Measurements from ENCODE around the gene C2orf69. TPM values are rescaled to one million over a fixed set of nuclear protein-coding genes. Genes with fewer than 3 reads are reported as not detected.
A peak's percentile ranks its signal among the peaks of the same experiment; 100 is the strongest.

The C2orf69 gene
- total and polyA plus RNA-seq, 12 donors = 4.4 to 11.4 (median 7.7) TPM

- Histone ChIP-seq H3K27me3 (no peaks in the 10 kb centered on the region), H3K4me1 (peaks cover 5 to 34% (median 29%) of the 10 kb centered on the region in 9 donors), H3K36me3 (peaks cover 0 to 35% (median 8%) of the 10 kb centered on the region in 9 donors), H3K4me3 (no peak overlapping the region), H3K27ac (no peak overlapping the region), H3K9me3 (peaks cover 0 to 6% (median 0%) of the 10 kb centered on the region in 11 donors)
- intact Hi-C loops (cut with DNase I) = no loop called here
- 68 to 70% methylated on average over 2 of the region's 2 CpGs for WGBS, 2 donors
- no peak for DNase-seq
- ATAC-seq = no peak
- no peak for TF ChIP-seq CTCF (IDR thresholded peaks at IDR 0.05)
Observed at GRCh38 chr2:199914372-199914958, 3.4 kb downstream of the C2orf69 start.

DNA sequence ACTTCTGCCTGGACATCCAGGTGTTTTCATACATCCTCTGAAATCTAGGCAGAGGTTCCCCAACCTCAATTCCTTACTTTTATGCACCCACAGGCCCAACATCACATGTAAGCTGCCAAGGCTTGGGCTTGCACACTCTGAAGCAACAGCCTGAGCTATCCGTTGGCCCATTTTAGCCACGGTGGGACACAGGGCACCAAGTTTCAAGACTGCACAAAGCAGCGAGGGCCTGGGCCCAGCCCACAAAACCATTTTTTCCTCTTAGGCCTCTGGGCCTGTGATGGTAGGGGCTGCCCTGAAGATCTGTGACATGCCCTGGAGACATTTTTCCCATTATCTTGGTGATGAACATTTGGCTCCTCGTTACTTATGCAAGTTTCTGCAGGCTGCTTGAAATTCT, 5.9 kb downstream of the C2orf69 start:
- DNase-seq = no peak
- no peak for TF ChIP-seq CTCF (IDR thresholded peaks at IDR 0.05)
- ATAC-seq = no peak
- peaks cover 0 to 6% (median 0%) of the 10 kb centered on the region in 11 donors for H3K9me3 ChIP-seq
- no peaks in the 10 kb centered on the region for H3K27me3 ChIP-seq
- H3K27ac ChIP-seq = no peak overlapping the region
- no peak overlapping the region for H3K4me3 ChIP-seq
- intact Hi-C loops (cut with DNase I) = no loop called here
- peaks cover 5 to 26% (median 22%) of the 10 kb centered on the region in 9 donors for H3K4me1 ChIP-seq
- WGBS, 2 donors = 86 to 89% methylated on average over 4 of the region's 4 CpGs
- peaks cover 0 to 40% (median 8%) of the 10 kb centered on the region in 9 donors for H3K36me3 ChIP-seq

DNA sequence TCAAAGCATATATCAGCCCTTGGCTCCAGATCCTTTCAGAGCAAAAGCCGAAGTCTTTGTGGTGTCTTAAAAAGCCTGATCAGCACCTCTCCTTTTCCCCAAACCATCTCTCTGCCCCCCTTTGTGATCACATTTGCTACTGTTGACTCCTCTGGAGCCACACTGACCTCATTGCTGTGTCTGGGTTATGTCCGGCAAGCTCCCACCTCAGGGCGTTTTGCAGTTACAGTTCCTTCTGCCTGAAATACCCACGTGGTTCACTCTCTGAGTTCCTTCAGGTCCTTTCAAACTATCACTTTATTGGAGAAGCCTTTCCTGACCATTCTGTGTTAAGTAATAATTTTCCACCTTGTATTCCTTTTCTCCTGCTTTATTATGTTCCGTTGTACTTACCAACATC, 11.8 kb downstream of the C2orf69 start:
- H3K27ac ChIP-seq = no peak overlapping the region
- ATAC-seq = peak in 1 of 8 donors; percentile 42
- peaks cover 0 to 14% (median 5%) of the 10 kb centered on the region in 9 donors for H3K4me1 ChIP-seq
- 53 to 58% methylated on average over 5 of the region's 5 CpGs for WGBS, 2 donors
- H3K4me3 ChIP-seq = no peak overlapping the region
- peaks cover 0 to 46% (median 8%) of the 10 kb centered on the region in 9 donors for H3K36me3 ChIP-seq
- H3K9me3 ChIP-seq = no peaks in the 10 kb centered on the region
- no peak for TF ChIP-seq CTCF (IDR thresholded peaks at IDR 0.05)
- no peaks in the 10 kb centered on the region for H3K27me3 ChIP-seq
- DNase-seq = no peak
- intact Hi-C loops (cut with DNase I) = no loop called here

GRCh38 chr2:199923924-199924323, 12.8 kb downstream of the C2orf69 start:
- Histone ChIP-seq H3K27ac (no peak overlapping the region), H3K4me1 (peaks cover 0 to 14% (median 5%) of the 10 kb centered on the region in 9 donors), H3K27me3 (no peaks in the 10 kb centered on the region), H3K4me3 (no peak overlapping the region), H3K36me3 (peaks cover 0 to 41% (median 5%) of the 10 kb centered on the region in 9 donors), H3K9me3 (no peaks in the 10 kb centered on the region)
- ATAC-seq = no peak
- no peak for TF ChIP-seq CTCF (IDR thresholded peaks at IDR 0.05)
- intact Hi-C loops (cut with DNase I) = no loop called here
- WGBS, 2 donors = 70 to 72% methylated on average over 2 of the region's 2 CpGs
- DNase-seq = no peak
